Kidney epithelial cell (primary cell): Measurements from ENCODE around the gene TNFRSF21. TPM values are rescaled to one million over a fixed set of nuclear protein-coding genes. Genes with fewer than 3 reads are reported as not detected.

Experiments
- DNase-seq: peaks from one replicate; pipeline ENCODE4 v3.0.0-alpha.2; 2010; ENCODE audit warnings: low read depth
- H3K27me3 ChIP-seq: 2 replicates; pipeline ENCODE4 v1.6.0; 2011; ENCODE audit warnings: low read length; ENCODE audit not compliant: control insufficient read depth, insufficient read depth
- H3K36me3 ChIP-seq: 2 replicates; pipeline ENCODE4 v1.5.1; 2011; ENCODE audit warnings: low read length; ENCODE audit not compliant: control insufficient read depth, insufficient read depth
- H3K4me3 ChIP-seq: 2 replicates; pipeline ENCODE4 v1.5.1; 2011; ENCODE audit warnings: low read depth, mild to moderate bottlenecking, control low read depth, low read length
- CTCF ChIP-seq: IDR thresholded peaks from 2 replicates; pipeline ENCODE4 v1.5.1; 2011; ENCODE audit warnings: mild to moderate bottlenecking, moderate library complexity, low read length, control low read depth, inconsistent platforms; ENCODE audit not compliant: insufficient read depth, poor library complexity, severe bottlenecking
- total RNA-seq: library from RNA; depleted of rRNA; stranded (reverse); fragments of >200 nt; gene quantifications from 2 replicates; pipeline ENCODE4 v1.2.3, GENCODE V29; 2015

TNFRSF21 gene
- total RNA-seq, 1 donor from 2014 or later: 54.6 TPM

- H3K27me3 ChIP-seq: no peaks in the 10 kb centered on the region
- no peak for DNase-seq
- H3K36me3 ChIP-seq: no peaks in the 10 kb centered on the region
- TF ChIP-seq CTCF: no peak
- H3K4me3 ChIP-seq: no peak overlapping the region
Measured at GRCh38 chr6:47352966-47353365, 43.3 kb upstream of the TNFRSF21 start.

- Histone ChIP-seq H3K27me3 (no peaks in the 10 kb centered on the region), H3K36me3 (no peaks in the 10 kb centered on the region), H3K4me3 (no peak overlapping the region)
- peak; percentile 34 for TF ChIP-seq CTCF
- DNase-seq: no peak
Measured at GRCh38 chr6:47352194-47352920, 42.7 kb upstream of the TNFRSF21 start.

GRCh38 chr6:47351621-47352020 is 41.9 kb upstream of the TNFRSF21 start:
- Histone ChIP-seq H3K36me3 (no peaks in the 10 kb centered on the region), H3K27me3 (no peaks in the 10 kb centered on the region), H3K4me3 (no peak overlapping the region)
- TF ChIP-seq CTCF: no peak
- DNase-seq: no peak

- TF ChIP-seq CTCF: no peak
- Histone ChIP-seq H3K4me3 (no peak overlapping the region), H3K36me3 (no peaks in the 10 kb centered on the region), H3K27me3 (no peaks in the 10 kb centered on the region)
- DNase-seq: no peak
Measured at GRCh38 chr6:47349931-47350330, 40.2 kb upstream of the TNFRSF21 start.

- H3K36me3 ChIP-seq: no peaks in the 10 kb centered on the region
- no peak overlapping the region for H3K4me3 ChIP-seq
- no peaks in the 10 kb centered on the region for H3K27me3 ChIP-seq
- no peak for TF ChIP-seq CTCF
- DNase-seq: no peak
Measured at GRCh38 chr6:47348316-47348863, 38.7 kb upstream of the TNFRSF21 start.

GRCh38 chr6:47345761-47346160 is 36.1 kb upstream of the TNFRSF21 start:
- no peak for DNase-seq
- no peaks in the 10 kb centered on the region for H3K36me3 ChIP-seq
- H3K4me3 ChIP-seq: no peak overlapping the region
- TF ChIP-seq CTCF: no peak
- no peaks in the 10 kb centered on the region for H3K27me3 ChIP-seq
